Measurements from ENCODE around the gene PES1. TPM values are rescaled to one million over a fixed set of nuclear protein-coding genes. Genes with fewer than 3 reads are reported as not detected.
A peak's percentile ranks its signal among the peaks of the same experiment; 100 is the strongest.

Gene PES1
- total and polyA plus RNA-seq, 2 donors from 2014 or later: 57.0 to 68.4 TPM

DNA sequence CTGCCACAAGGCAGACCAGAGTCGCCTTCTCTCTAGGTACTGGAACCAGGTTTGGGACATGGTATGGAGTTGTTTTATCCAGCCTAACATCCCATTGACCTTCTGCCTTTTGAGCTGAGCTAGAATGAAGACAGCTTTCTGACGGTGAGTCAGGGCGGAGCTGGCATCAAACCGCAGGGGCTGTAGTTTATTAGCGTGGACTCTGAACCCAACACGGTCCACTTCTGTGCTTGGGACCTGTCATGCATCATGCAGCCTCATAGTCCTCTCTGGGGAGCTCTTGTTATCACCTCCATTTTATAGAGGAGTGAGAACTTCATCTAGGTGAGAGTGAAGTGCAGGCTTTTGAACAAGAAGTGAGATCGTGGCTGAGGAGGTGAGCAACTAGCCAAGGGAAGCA, 25.6 kb downstream of the PES1 start:
- no peaks in the 10 kb centered on the region for H3K27me3 ChIP-seq (ENCODE audit: control insufficient read depth, insufficient read depth, low read length)
- H3K9ac ChIP-seq (ENCODE audit: low read length in 3 of 3): no peak overlapping the region
- FAIRE-seq: no peak
- H3K27ac ChIP-seq (ENCODE audit: low read depth in 2 of 2, low read length in 2 of 2): peak overlapping the region in 1 of 2 donors; percentile 4
- no peak overlapping the region for H3K4me3 ChIP-seq (ENCODE audit: low read length in 3 of 3)
- TF ChIP-seq, protein P1, sequence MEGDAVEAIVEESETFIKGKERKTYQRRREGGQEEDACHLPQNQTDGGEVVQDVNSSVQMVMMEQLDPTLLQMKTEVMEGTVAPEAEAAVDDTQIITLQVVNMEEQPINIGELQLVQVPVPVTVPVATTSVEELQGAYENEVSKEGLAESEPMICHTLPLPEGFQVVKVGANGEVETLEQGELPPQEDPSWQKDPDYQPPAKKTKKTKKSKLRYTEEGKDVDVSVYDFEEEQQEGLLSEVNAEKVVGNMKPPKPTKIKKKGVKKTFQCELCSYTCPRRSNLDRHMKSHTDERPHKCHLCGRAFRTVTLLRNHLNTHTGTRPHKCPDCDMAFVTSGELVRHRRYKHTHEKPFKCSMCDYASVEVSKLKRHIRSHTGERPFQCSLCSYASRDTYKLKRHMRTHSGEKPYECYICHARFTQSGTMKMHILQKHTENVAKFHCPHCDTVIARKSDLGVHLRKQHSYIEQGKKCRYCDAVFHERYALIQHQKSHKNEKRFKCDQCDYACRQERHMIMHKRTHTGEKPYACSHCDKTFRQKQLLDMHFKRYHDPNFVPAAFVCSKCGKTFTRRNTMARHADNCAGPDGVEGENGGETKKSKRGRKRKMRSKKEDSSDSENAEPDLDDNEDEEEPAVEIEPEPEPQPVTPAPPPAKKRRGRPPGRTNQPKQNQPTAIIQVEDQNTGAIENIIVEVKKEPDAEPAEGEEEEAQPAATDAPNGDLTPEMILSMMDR (IDR thresholded peaks at IDR 0.05; ENCODE audit: borderline replicate concordance, extremely low read depth, insufficient read depth): no peak
- H3K9me3 ChIP-seq (ENCODE audit: control insufficient read depth in 2 of 3, insufficient read depth in 1 of 3, low read length in 3 of 3): no peaks in the 10 kb centered on the region
- peaks cover 0 to 14% (median 13%) of the 10 kb centered on the region in 3 donors for H3K4me1 ChIP-seq (ENCODE audit: control insufficient read depth in 2 of 3, insufficient read depth in 2 of 3, low read depth in 1 of 3, low read length in 3 of 3)
- intact Hi-C loops (cut with DNase I): no loop called here
- peak in 1 of 5 donors; percentile 25 for DNase-seq
- H3K36me3 ChIP-seq (ENCODE audit: control insufficient read depth in 2 of 3, insufficient read depth in 3 of 3, low read length in 3 of 3): no peaks in the 10 kb centered on the region

DNA sequence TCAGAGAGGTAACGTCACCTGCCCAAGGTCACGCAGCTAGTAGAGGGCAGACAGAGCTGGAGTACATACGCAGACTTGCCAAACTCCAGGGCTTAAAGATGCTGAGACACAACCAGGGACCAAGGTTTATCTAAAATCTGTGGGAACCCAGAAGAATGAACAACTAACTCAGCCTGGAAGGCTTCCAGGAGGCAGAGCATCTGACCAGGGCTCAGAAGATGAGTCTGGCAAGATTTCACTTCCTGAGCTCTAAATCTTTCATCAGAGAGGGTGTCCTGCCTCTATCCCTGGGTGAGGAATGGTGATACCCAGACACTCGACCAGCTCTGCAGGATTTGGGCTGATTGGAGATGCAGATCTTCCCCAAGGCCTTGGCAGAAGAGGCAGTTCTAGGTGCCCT, 26.4 kb downstream of the PES1 start:
- intact Hi-C loops (cut with DNase I): no loop called here
- Histone ChIP-seq H3K27me3 (ENCODE audit: control insufficient read depth, insufficient read depth, low read length) (no peaks in the 10 kb centered on the region), H3K36me3 (ENCODE audit: control insufficient read depth in 2 of 3, insufficient read depth in 3 of 3, low read length in 3 of 3) (no peaks in the 10 kb centered on the region), H3K4me1 (ENCODE audit: control insufficient read depth in 2 of 3, insufficient read depth in 2 of 3, low read depth in 1 of 3, low read length in 3 of 3) (peaks cover 0 to 14% (median 10%) of the 10 kb centered on the region in 3 donors), H3K9ac (ENCODE audit: low read length in 3 of 3) (no peak overlapping the region), H3K9me3 (ENCODE audit: control insufficient read depth in 2 of 3, insufficient read depth in 1 of 3, low read length in 3 of 3) (no peaks in the 10 kb centered on the region), H3K27ac (ENCODE audit: low read depth in 2 of 2, low read length in 2 of 2) (peak overlapping the region in 1 of 2 donors; percentile 4), H3K4me3 (ENCODE audit: low read length in 3 of 3) (no peak overlapping the region)
- DNase-seq: no peak
- TF ChIP-seq, protein P1 (IDR thresholded peaks at IDR 0.05; ENCODE audit: borderline replicate concordance, extremely low read depth, insufficient read depth): no peak
- FAIRE-seq: no peak

DNA sequence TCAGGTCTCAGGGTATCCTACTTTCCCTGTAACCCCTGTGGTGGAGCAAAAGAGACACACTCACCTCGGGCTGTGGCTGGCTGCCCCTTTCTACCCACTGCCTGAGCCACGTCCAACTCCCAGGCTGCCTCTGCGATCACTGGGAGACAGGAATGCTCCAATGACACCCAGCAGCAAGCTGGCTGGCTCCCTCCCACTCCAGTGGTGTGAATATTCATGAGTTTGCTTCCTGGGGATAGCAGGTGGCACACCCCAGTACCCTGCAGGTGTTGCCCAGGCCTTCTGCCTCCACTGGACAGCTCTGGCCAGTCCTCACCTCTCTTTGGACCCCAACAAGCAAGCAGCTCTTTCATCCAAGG, 27.0 kb downstream of the PES1 start:
- no peaks in the 10 kb centered on the region for H3K9me3 ChIP-seq (ENCODE audit: control insufficient read depth in 2 of 3, insufficient read depth in 1 of 3, low read length in 3 of 3)
- peak overlapping the region in 1 of 2 donors; percentile 53 for H3K27ac ChIP-seq (ENCODE audit: low read depth in 2 of 2, low read length in 2 of 2)
- peaks cover 0 to 17% (median 12%) of the 10 kb centered on the region in 3 donors for H3K4me1 ChIP-seq (ENCODE audit: control insufficient read depth in 2 of 3, insufficient read depth in 2 of 3, low read depth in 1 of 3, low read length in 3 of 3)
- no peak overlapping the region for H3K4me3 ChIP-seq (ENCODE audit: low read length in 3 of 3)
- intact Hi-C loops (cut with DNase I): no loop called here
- no peaks in the 10 kb centered on the region for H3K27me3 ChIP-seq (ENCODE audit: control insufficient read depth, insufficient read depth, low read length)
- no peak for FAIRE-seq
- no peak overlapping the region for H3K9ac ChIP-seq (ENCODE audit: low read length in 3 of 3)
- DNase-seq: no peak
- TF ChIP-seq, protein P1 (IDR thresholded peaks at IDR 0.05; ENCODE audit: borderline replicate concordance, extremely low read depth, insufficient read depth): no peak
- no peaks in the 10 kb centered on the region for H3K36me3 ChIP-seq (ENCODE audit: control insufficient read depth in 2 of 3, insufficient read depth in 3 of 3, low read length in 3 of 3)
